Esophagus squamous epithelium (tissue), 4 donors: ENCODE data around the gene TAGLN.

ENCODE experiments used
- CTCF ChIP-seq, 6 experiments: fragments of 450-650 bp in 4 of 6; fragments of 200-600 bp in 2 of 6; sonication (generic) in 2 of 6; IDR thresholded peaks; one replicate each; pipeline ENCODE4 v1.5.1; 2016 to 2019; ENCODE audit warnings: antibody characterized with exemption in 6 of 6, mild to moderate bottlenecking in 4 of 6, moderate library complexity in 4 of 6
- POLR2A ChIP-seq, 4 donors: fragments of 450-650 bp; IDR thresholded peaks; one replicate each; pipeline ENCODE4 v1.6.1; 2017; ENCODE audit warnings: antibody characterized with exemption in 4 of 4, mild to moderate bottlenecking in 4 of 4, moderate library complexity in 3 of 4

DNA sequence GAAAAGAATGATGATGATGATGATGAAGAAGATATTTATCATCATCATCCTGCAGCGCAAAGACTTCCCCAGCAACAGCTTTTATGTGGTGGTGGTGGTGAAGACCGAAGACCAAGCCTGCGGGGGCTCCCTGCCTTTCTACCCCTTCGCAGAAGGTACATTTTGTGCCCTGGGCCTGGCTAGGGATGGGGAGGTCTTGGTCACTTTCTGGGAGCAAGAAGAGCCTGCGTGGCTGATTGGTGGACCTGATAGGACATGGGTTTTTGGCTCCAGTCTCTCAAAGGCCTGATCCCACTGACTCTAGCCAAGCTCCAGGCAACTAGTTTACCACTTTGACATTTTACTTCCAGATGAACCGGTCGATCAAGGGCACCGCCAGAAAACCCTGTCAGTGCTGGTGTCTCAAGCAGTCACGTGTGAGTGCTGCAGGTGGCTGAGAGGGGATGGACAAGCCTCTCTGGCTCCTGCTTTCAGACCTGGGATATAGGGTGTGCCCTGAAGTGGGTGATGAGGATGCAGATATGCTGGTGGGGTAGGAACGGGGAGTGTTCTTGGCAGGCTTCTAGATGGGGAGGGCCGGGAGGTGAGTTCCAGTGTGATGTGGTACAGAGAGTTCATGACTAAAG is 15.3 kb upstream of the TAGLN start:
- TF ChIP-seq CTCF (IDR thresholded peaks at IDR 0.05) (no peak), POLR2A (IDR thresholded peaks at IDR 0.05) (no peak)
